Activated CD8-positive, alpha-beta memory T cell treated with anti-CD3 and anti-CD28 coated beads, Interleukin-2, amount 50 U/mL, for 48 hours (primary cell): ENCODE data around the gene TLE7.

ENCODE experiments used
- DNase-seq: peaks from one replicate; pipeline ENCODE4 v3.0.0-alpha.2; 2020

TLE7 gene

GRCh38 chr16:71410146-71410545, 31.7 kb downstream of the TLE7 start:
- no peak for DNase-seq

- DNase-seq: no peak
These were observed 32.7 kb downstream of the TLE7 start for GRCh38 chr16:71409011-71409775.

- DNase-seq: no peak
These were observed 33.3 kb downstream of the TLE7 start for GRCh38 chr16:71408536-71408935.

GRCh38 chr16:71407731-71408130, 34.1 kb downstream of the TLE7 start:
- no peak for DNase-seq

DNA sequence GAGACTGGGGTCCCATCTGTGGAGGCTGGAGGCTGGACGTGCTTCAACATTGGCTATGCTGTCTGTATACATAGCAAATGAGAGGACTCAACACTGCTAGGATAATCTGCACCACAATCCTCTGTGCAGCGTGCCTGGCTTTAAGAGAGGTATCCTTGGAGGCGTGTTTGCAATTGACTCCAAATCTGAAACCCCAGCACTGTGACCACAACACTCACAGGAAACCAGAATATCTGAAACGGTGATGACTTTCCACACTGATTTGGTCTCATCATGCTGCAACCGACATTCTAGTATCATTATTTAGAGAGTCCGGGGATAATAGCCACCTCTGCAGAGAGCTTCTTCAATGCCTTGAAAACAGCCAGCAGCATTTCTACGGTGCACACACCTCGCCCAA, 35.1 kb downstream of the TLE7 start:
- DNase-seq: no peak

GRCh38 chr16:71406316-71406715, 35.5 kb downstream of the TLE7 start:
- DNase-seq: no peak

- no peak for DNase-seq
These were observed 37.5 kb downstream of the TLE7 start for GRCh38 chr16:71404364-71404763.

GRCh38 chr16:71402674-71403073, 39.2 kb downstream of the TLE7 start:
- no peak for DNase-seq

GRCh38 chr16:71402007-71402406, 39.8 kb downstream of the TLE7 start:
- no peak for DNase-seq

DNA sequence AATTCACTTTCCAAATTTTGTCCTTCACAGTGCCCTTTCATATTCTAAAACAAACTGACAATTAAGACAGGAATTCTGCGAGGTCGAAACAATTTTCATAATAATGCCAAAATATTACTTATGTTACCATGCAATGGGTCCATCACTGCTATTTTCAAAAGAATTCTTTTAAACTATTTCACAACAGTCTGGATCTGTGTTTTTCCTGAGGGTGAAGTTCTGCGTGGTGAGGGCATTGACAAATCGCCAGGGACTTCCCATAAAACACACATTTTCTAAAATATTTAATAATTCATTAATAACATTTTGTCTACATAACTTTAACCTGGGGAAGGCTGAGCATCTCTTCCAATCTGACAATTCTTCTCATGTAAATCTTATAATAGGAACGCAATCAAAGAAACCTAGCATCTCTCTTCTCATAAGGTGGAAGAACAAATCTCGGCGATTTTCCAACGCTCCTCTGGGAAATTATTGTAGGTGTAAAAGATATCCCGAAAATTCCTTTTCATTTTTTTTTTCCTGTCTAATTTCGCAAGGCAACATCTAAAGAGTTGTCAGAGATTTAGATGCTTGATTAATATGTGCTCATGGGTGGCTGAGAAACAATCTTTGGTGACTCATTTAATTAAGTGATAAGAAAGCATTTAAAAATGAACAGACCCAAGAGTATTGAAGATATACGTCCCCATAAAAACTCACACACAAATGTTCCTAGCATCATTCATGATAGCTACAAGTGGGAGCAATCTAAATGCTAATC, 41.9 kb downstream of the TLE7 start:
- no peak for DNase-seq

DNA sequence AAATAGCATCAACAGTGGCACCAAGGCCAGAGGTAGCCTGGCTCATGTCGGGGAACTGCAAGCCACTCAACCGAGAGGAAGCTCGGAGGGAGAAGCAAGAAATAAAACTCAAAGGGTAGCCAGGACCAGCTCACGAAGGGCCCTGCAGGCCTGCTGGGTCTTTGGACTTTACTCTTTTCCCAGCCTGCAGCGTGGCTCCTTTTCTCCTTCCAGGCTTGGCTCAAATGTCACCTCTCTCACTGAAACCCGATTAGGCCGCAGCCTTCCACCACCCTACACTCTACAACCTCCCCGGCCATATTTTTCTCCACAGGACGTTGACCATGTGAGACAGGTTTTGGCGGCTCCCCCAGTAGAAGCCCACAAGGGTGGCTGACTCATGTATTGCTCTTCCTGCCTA, 45.3 kb downstream of the TLE7 start:
- no peak for DNase-seq

DNA sequence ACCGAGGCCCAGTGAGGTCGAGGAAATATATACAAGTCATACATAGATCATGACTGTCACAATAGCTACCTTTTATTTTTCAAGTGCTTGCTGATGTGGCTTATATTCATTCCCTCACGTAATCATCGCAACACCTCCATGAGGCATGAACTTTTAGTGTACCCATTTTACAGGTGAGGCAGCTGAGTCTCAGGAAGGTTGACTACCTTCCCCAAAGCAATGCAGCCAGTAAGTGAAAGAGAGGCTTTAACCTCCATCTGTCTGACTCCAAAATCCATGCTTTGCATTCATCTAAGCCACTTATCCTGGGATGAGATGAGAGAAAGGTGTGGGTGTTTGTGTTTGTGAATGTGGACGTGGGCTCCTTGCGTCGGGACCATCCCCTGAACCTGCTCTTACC, 52.5 kb downstream of the TLE7 start:
- no peak for DNase-seq

DNA sequence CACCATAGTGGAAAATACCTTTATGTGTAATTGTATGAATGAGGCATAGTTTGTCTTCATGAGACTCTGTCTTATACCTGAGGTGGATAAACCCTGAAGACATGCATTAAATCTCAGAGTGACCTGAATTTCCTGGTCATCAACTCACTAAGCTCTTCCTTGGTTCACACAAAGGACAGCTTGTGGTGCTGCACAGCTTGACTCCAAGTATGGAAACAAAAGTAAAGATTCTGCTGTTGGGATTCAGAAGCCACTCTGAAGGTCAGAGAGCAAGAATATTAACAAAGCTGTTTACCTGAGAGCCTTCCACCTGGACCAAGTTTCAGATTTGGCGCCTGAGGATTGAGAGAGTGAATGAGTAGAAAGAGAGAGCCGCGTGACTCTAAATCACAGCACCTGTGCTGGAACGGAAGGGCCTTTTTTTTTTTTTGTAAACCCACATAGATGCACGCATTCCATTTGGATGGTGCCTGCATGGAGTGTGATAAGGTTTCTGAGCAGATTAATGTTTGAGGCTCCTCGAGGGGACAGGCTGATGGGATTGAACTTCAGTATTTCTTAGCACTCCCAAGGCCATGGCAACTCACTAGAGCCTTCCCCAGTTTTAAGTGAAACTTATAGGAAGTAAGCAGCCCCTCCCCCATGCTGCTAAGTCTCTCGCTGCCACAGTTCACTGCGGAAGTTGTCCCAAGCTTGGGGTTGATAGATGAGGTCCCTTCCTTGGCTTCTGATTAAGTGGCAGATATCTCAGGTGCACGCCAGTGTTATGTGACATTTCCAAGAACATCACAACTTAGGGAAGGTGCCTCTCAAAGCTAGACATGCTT, 54.6 kb downstream of the TLE7 start:
- DNase-seq: no peak

DNA sequence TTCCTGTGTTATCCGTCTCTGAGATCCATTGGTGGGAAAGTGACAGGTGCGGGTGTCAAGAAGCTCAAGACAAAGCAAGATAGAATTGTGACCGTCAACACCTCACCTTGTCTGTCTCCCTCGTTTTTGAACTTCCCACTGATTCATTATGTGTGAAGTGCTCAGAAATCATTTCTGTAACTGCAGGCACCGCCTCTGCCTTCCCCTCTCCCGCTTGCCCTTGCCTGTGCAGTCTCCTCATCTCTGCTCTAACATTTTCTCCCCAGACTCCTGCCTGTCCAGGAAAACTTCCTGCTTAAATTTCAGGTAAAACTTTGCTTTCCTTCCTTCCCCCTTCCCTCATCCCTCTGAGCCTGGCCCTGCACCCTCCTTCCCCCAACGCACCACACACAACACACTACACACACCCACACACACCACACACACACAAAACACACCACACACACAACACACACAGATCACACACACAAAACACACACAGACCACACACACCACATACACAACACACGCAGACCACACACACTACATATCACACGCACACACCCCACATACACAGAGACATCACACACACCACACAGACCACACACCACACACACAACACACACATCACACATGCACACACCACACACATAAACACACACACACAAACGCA, 57.7 kb downstream of the TLE7 start:
- no peak for DNase-seq

- no peak for DNase-seq
These were observed 58.6 kb downstream of the TLE7 start for GRCh38 chr16:71383054-71383773.

- DNase-seq: no peak
These were observed 61.0 kb downstream of the TLE7 start for GRCh38 chr16:71380831-71381230.
